Adipocyte (in vitro differentiated cells): ENCODE data around the gene AKIRIN2.

Experiments used
- DNase-seq: peaks from one replicate; pipeline ENCODE4 v3.0.0-alpha.2; 2015; ENCODE audit warnings: low read depth
- H3K27me3 ChIP-seq: replicated peaks from 2 replicates; pipeline ENCODE4 v1.7.0; 2013; ENCODE audit warnings: mild to moderate bottlenecking, low read length, moderate library complexity; ENCODE audit not compliant: control insufficient read depth, insufficient read depth
- H3K36me3 ChIP-seq: 2 replicates; pipeline ENCODE4 v1.7.0; 2013; ENCODE audit warnings: low read length, mild to moderate bottlenecking, moderate library complexity; ENCODE audit not compliant: control insufficient read depth, insufficient read depth, severe bottlenecking
- H3K4me1 ChIP-seq: 2 replicates; pipeline ENCODE4 v1.7.0; 2013; ENCODE audit warnings: mild to moderate bottlenecking, low read length, moderate library complexity; ENCODE audit not compliant: control insufficient read depth, insufficient read depth
- H3K4me3 ChIP-seq: 2 replicates; pipeline ENCODE4 v1.7.0; 2013; ENCODE audit warnings: mild to moderate bottlenecking, low read length, moderate library complexity
- H3K9ac ChIP-seq: 2 replicates; pipeline ENCODE4 v1.7.0; 2013; ENCODE audit warnings: mild to moderate bottlenecking, low read length, moderate library complexity
- H3K9me3 ChIP-seq: 2 replicates; pipeline ENCODE4 v1.7.0; 2013; ENCODE audit warnings: mild to moderate bottlenecking, low read length, moderate library complexity; ENCODE audit not compliant: control insufficient read depth

Gene AKIRIN2

DNA sequence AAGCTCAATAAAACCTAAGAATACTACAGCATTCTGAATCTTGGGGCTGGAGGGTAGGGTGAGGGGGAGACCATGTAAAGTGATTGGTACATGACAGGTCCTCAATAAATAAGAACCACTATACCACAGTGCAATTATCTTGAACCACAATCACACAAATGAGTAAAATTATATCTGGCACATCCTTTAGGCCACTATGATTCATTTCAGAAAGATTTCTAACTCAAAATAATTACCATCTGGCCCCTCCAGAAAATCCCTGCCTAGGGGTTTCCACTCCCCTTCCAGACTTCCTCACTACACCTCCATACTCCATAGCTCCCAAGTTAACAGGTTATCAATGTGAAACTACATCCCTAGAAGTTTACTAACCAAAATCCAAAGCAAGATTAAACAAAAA is 19.7 kb downstream of the AKIRIN2 start:
- Histone ChIP-seq H3K4me3 (no peak overlapping the region), H3K27me3 (no peaks in the 10 kb centered on the region), H3K4me1 (peaks cover 31% of the 10 kb centered on the region), H3K9me3 (no peaks in the 10 kb centered on the region), H3K9ac (no peak overlapping the region), H3K36me3 (peaks cover 33% of the 10 kb centered on the region)
- no peak for DNase-seq

DNA sequence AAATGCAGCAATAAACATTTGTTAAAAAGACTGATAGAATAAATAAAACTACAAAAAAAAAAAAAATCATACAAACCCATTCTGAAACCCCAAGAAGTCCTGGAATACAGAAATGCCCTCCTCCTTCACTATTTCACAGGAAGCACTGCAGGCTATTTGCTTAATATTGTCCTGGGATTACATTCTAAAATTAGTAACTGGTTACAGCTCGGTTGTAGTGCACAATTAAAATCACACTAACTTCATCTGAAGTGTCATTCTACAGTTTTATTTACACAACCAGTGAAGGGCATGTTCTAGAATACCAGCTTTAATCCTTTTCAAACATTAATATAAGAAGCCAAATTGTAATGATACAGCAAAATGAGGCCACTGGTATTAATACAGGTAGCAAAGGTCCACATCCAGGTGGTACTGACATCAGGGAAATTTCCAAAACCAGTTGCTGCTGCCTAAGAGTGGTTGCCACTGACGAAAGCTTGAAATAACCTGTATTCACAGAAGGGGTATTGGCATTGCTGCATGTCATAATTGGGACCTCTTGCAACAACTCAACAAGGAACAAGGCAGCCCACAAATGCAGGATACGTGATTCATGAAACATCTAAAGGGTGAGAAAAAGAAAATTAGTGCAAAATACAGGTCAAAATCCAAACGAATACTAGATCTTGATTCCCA is 26.9 kb downstream of the AKIRIN2 start:
- Histone ChIP-seq H3K9me3 (no peaks in the 10 kb centered on the region), H3K36me3 (peaks cover 73% of the 10 kb centered on the region), H3K27me3 (no peaks in the 10 kb centered on the region), H3K9ac (no peak overlapping the region), H3K4me1 (peaks cover 20% of the 10 kb centered on the region), H3K4me3 (no peak overlapping the region)
- DNase-seq = no peak

DNA sequence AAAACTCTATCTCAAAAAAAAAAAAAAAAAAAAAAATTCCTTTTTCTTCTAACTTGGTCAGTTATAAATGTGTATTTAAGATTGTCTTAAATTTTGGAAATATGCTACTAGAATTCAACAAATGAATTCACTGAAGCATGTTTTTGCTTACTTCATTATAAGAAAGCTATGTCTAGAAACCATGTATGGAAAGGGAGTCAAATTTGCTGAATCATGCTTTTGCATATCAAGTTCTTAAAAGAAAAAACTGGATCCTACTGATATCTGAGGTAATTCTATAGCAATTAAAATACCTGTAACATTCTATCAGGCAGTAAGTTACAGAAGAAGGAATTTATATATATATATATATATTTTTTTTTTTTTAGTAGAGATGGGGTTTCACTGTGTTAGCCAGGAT is 27.7 kb downstream of the AKIRIN2 start:
- H3K9me3 ChIP-seq = no peaks in the 10 kb centered on the region
- peaks cover 20% of the 10 kb centered on the region for H3K4me1 ChIP-seq
- no peaks in the 10 kb centered on the region for H3K27me3 ChIP-seq
- H3K4me3 ChIP-seq = no peak overlapping the region
- no peak for DNase-seq
- H3K9ac ChIP-seq = no peak overlapping the region
- H3K36me3 ChIP-seq = peaks cover 74% of the 10 kb centered on the region

DNA sequence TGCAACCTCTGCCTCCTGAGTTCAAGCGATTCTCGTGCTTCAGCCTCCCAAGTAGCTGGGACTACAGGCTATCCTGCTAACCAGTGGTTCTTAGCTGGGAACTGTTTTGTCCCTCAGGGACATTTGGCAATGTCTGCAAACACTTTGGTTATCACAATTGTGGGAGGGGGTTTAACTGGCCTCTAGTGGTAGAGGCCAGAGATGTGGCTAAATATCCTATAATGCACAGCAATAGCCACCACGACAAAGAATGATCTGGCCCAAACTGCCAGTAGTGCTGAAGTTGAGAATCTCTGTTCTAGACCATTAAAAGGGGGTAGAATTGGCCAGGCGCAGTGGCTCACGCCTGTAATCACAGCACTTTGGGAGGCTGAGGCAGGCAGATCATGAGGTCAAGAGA is 28.8 kb downstream of the AKIRIN2 start:
- Histone ChIP-seq H3K4me1 (peaks cover 20% of the 10 kb centered on the region), H3K4me3 (no peak overlapping the region), H3K9me3 (no peaks in the 10 kb centered on the region), H3K36me3 (peaks cover 72% of the 10 kb centered on the region), H3K27me3 (no peaks in the 10 kb centered on the region), H3K9ac (no peak overlapping the region)
- DNase-seq = no peak

DNA sequence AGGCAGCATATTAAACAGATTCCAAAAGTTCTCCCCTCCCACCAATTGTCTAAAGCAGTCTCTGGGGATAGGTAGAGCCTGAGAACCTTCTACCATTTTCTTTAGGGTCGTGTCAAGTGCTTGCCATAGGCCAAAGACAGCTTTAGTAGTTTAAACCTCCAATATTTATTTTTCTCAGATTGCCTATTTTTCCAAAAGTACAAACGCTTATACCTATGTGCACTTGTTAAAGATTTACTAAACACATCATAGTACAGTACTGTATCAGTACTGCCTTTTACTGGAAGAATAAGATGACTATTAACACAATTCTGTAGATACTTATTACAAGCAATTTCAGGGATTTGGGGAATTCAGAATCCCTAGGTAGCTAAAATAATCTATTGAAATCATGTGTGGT is 29.4 kb downstream of the AKIRIN2 start:
- H3K4me3 ChIP-seq = no peak overlapping the region
- H3K9ac ChIP-seq = no peak overlapping the region
- peaks cover 20% of the 10 kb centered on the region for H3K4me1 ChIP-seq
- H3K27me3 ChIP-seq = no peaks in the 10 kb centered on the region
- peaks cover 73% of the 10 kb centered on the region for H3K36me3 ChIP-seq
- DNase-seq = no peak
- no peaks in the 10 kb centered on the region for H3K9me3 ChIP-seq

DNA sequence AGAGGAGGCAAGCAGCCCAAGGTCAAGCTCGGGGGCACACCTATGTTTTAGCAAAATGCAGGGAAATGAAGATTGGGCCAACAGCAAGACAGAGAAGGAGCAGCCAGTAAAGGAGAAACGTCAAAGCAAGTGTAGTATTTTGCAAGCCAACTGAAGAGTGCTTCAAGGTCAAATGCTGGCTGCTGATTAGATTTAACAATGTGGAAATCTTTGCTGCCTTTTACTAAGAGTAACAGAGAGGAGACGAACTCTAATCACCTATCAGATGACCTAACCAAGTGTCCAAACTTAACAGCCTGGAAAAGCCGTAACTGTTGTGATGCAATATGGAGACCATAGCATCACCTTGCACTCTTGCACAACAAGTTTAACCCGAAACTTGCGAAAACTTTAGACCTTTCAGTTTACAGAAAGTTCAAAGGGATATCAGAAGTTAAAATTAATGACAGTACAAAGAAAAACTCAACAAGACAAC is 30.4 kb downstream of the AKIRIN2 start:
- Histone ChIP-seq H3K36me3 (peaks cover 65% of the 10 kb centered on the region), H3K9ac (no peak overlapping the region), H3K4me1 (peaks cover 20% of the 10 kb centered on the region), H3K27me3 (no peaks in the 10 kb centered on the region), H3K4me3 (no peak overlapping the region), H3K9me3 (no peaks in the 10 kb centered on the region)
- DNase-seq = no peak

DNA sequence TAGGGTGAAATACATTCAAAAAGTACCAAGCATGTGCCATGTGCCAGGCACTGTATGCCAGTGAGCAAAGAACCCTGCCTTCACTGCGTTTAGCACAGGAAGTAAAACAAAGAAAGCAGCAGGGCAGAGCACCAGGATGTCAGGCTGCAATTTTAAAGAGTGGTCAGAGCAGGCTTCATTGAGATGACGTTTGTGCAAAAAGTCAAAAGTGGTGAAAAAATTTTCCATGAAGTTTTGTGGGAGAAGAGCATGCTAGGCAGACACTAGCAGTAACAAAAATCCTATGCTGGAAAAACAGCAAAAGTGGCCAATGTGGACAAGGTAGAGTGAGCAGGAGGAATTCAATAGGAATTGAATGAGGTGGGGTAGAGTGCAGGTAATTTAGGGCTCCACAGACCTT is 31.3 kb downstream of the AKIRIN2 start:
- Histone ChIP-seq H3K9ac (no peak overlapping the region), H3K4me1 (peaks cover 22% of the 10 kb centered on the region), H3K4me3 (no peak overlapping the region), H3K36me3 (peaks cover 62% of the 10 kb centered on the region), H3K9me3 (no peaks in the 10 kb centered on the region), H3K27me3 (no peaks in the 10 kb centered on the region)
- DNase-seq = no peak

DNA sequence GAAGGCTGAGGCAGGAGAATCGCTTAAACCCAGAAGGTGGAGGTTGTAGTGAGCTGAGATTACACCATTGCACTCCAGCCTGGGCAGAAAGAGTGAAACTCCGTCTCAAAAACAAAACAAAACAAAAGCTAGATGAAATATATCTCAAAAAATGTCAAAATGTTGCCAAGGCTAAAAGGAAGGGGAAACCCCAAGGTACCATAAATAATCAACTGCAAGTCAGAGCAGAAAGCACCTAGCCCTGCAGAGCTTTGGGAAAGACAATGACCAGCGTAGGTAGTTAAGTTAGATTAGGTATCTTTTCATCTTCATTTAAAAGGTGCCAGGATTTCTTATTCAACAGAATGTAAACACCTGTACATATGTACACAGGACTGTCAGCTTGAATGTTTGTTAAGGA is 33.0 kb downstream of the AKIRIN2 start:
- H3K4me3 ChIP-seq = no peak overlapping the region
- no peak overlapping the region for H3K9ac ChIP-seq
- no peak for DNase-seq
- no peaks in the 10 kb centered on the region for H3K27me3 ChIP-seq
- H3K9me3 ChIP-seq = no peaks in the 10 kb centered on the region
- peaks cover 25% of the 10 kb centered on the region for H3K4me1 ChIP-seq
- peaks cover 51% of the 10 kb centered on the region for H3K36me3 ChIP-seq

DNA sequence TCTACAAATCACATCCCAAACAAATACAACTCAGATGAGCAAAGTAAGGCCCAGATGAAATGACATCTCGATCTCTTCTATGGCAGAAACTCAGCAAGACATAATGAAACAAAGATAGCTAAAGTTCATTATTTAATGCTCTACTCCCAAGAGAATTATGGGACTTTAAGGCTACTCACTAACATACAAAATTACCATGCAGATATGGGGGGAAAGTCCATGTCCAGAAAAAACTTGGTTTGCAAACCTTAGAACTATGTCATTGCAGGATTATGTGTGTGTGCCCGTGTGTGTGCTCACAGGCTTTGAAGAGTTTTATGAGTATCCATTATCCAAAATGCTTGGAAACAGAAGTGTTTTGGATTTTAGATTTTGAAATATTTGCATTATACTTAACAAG is 34.0 kb downstream of the AKIRIN2 start:
- Histone ChIP-seq H3K9me3 (no peaks in the 10 kb centered on the region), H3K27me3 (no peaks in the 10 kb centered on the region), H3K9ac (no peak overlapping the region), H3K4me3 (no peak overlapping the region), H3K4me1 (peaks cover 25% of the 10 kb centered on the region), H3K36me3 (peaks cover 52% of the 10 kb centered on the region)
- no peak for DNase-seq

DNA sequence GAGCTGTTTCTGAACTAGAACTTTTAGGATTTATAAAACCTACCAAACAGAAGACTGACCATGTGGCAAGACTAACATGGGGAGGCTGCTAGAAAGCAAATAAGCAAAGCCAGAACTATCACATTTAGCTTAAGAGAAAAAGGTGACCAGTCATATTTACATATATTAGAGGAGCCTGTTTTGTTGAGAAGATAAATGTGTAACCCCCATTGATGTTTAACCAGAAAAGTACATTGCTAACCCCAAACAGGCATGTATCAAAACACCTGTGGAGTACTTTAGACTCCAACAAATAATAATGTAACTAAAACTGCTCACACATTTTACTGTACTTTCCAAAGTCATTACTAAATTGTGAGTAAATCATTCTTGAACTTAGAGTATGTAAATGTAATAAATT is 35.0 kb downstream of the AKIRIN2 start:
- DNase-seq = no peak
- Histone ChIP-seq H3K36me3 (peaks cover 45% of the 10 kb centered on the region), H3K4me3 (no peak overlapping the region), H3K9me3 (no peaks in the 10 kb centered on the region), H3K27me3 (no peaks in the 10 kb centered on the region), H3K4me1 (peaks cover 24% of the 10 kb centered on the region), H3K9ac (no peak overlapping the region)

DNA sequence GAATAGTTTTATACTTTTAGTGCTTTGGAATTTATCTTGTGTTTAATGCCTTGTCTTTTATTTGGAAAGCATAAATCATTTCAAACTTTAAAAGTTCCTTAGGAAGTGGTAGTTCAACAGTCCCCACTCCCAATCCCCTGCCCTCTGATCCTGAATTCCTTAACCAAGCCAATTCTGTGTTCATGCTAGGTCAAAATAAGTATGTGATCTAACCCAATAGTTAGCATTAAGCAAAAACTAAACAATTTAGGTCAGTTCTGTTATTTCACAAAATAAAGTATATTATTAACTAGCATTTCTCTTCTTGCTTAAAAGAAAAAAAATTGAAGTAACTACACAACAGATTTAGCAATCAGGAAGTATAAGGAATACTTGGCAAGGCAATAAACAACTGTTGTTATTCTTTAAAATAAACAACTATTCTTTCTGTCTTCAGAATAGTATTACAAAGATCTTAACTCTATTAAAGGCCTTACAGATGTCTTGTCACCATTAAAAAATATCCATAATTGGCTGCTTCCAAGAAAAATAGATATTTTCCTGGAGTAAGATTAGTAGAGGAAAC is 37.0 kb downstream of the AKIRIN2 start:
- no peaks in the 10 kb centered on the region for H3K9me3 ChIP-seq
- no peak overlapping the region for H3K9ac ChIP-seq
- peaks cover 35% of the 10 kb centered on the region for H3K4me1 ChIP-seq
- H3K36me3 ChIP-seq = peaks cover 29% of the 10 kb centered on the region
- no peak overlapping the region for H3K4me3 ChIP-seq
- no peak for DNase-seq
- no peaks in the 10 kb centered on the region for H3K27me3 ChIP-seq

DNA sequence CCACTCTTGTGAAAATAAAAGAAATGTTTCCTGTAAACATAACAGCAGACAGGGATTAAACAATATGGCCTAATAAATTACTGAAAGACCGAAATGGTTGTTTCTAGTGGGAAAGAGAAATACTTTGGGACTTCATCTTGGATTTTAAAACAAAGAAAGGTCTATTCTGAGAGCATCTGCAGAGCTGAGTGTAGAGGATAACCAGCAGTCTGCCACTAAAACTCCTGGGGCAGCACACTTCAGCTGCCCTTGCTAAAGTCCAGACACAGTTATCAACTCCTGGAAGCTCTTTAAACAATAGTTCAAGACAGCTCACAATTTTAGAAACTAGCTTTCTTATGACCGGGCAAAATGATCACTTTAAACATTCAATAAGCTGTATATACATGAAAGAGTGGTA is 38.6 kb downstream of the AKIRIN2 start:
- DNase-seq = no peak
- Histone ChIP-seq H3K4me1 (peaks cover 47% of the 10 kb centered on the region), H3K36me3 (peaks cover 20% of the 10 kb centered on the region)

More for the DNA sequence above, 38.6 kb downstream of the AKIRIN2 start:
- Histone ChIP-seq H3K9me3 (no peaks in the 10 kb centered on the region), H3K4me3 (no peak overlapping the region), H3K27me3 (no peaks in the 10 kb centered on the region), H3K9ac (no peak overlapping the region)
